Fibroblast of skin of back (primary cell): Measurements from ENCODE around the gene SLC22A3.

Source experiments
- DNase-seq: peaks from one replicate; pipeline ENCODE4 v3.0.0-alpha.2; 2013

Gene SLC22A3

GRCh38 chr6:160418370-160418769 lies 70.2 kb downstream of the SLC22A3 start:
- no peak for DNase-seq

- no peak for DNase-seq
Observed at GRCh38 chr6:160419488-160419887, 71.3 kb downstream of the SLC22A3 start.

GRCh38 chr6:160420253-160420968 lies 72.2 kb downstream of the SLC22A3 start:
- no peak for DNase-seq

GRCh38 chr6:160420969-160421556 lies 72.9 kb downstream of the SLC22A3 start:
- DNase-seq, result no peak

GRCh38 chr6:160421854-160422253 lies 73.7 kb downstream of the SLC22A3 start:
- no peak for DNase-seq

GRCh38 chr6:160424256-160424655 lies 76.1 kb downstream of the SLC22A3 start:
- no peak for DNase-seq

GRCh38 chr6:160426136-160426535 lies 78.0 kb downstream of the SLC22A3 start:
- no peak for DNase-seq

GRCh38 chr6:160427312-160428068 lies 79.3 kb downstream of the SLC22A3 start:
- no peak for DNase-seq

- DNase-seq, result no peak
Observed at GRCh38 chr6:160428069-160428430, 79.9 kb downstream of the SLC22A3 start.

GRCh38 chr6:160428818-160429619 lies 80.8 kb downstream of the SLC22A3 start:
- DNase-seq, result no peak

- no peak for DNase-seq
Observed at GRCh38 chr6:160429620-160429895, 81.4 kb downstream of the SLC22A3 start.

- DNase-seq, result no peak
Observed at GRCh38 chr6:160430203-160430602, 82.0 kb downstream of the SLC22A3 start.

- no peak for DNase-seq
Observed at GRCh38 chr6:160430751-160431150, 82.6 kb downstream of the SLC22A3 start.

- DNase-seq, result peak; percentile 23
Observed at GRCh38 chr6:160431226-160431625, 83.0 kb downstream of the SLC22A3 start.

GRCh38 chr6:160431791-160432404 lies 83.7 kb downstream of the SLC22A3 start:
- DNase-seq, result no peak

- DNase-seq, result no peak
Observed at GRCh38 chr6:160435935-160436334, 87.8 kb downstream of the SLC22A3 start.

- DNase-seq, result no peak
Observed at GRCh38 chr6:160437154-160437553, 89.0 kb downstream of the SLC22A3 start.

- no peak for DNase-seq
Observed at GRCh38 chr6:160437775-160438174, 89.6 kb downstream of the SLC22A3 start.

- DNase-seq, result no peak
Observed at GRCh38 chr6:160438481-160438880, 90.3 kb downstream of the SLC22A3 start.

GRCh38 chr6:160439751-160440150 lies 91.6 kb downstream of the SLC22A3 start:
- no peak for DNase-seq

- no peak for DNase-seq
Observed at GRCh38 chr6:160442151-160442550, 94.0 kb downstream of the SLC22A3 start.

- DNase-seq, result no peak
Observed at GRCh38 chr6:160445130-160445529, 97.0 kb downstream of the SLC22A3 start.

- DNase-seq, result no peak
Observed at GRCh38 chr6:160447350-160447749, 99.2 kb downstream of the SLC22A3 start.
